ENCODE results near the gene SLITRK5.

SLITRK5 gene

DNA sequence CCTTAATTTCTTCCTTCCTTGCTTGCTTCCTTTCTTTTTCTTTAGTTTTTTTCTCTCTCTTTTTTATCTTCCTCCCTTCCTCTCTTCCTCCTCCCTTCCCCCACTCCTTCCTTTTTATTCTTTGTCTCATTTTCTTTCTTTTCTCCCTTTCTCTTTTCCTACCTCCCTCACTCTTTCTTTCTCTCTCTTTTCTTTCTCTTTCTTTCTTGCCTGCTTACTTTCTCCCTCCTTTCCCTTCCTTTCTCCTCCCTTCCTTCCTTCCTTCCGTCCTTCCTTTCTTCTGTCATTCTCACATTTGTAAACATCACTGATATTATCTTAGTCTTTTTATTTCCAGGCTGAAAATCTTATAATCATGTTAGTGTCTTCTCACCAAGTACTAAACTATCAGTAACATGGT is 38.8 kb downstream of the SLITRK5 start:
- DNase-seq (ENCODE audit: low spot score), result no peak

DNA sequence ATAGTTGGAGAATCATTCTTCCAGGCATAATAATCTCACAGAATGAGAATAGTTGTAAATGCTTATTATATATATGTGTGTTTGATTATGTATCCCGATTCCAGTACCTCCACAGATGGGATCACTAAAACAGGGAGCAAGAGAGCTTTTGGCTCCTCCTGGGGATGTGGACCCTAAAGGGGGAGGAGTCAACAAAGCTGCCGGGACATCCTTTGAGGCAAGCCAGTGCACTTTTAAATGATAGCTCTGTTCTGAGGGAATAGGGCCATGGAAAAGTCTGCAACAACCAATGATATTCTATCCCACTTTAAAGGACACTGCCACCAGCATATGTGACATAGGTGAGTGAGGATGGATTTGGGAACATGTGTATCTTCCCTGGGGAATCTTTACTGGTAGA is 40.8 kb downstream of the SLITRK5 start:
- no peak for DNase-seq (ENCODE audit: low spot score)

Data from CD4-positive, alpha-beta T cell treated with Interleukin-15 for 4 hours (primary cell).